Measurements from ENCODE around the gene SLC35F2. TPM values are rescaled to one million over a fixed set of nuclear protein-coding genes. Genes with fewer than 3 reads are reported as not detected.

SLC35F2 gene
- total RNA-seq, 1 donor, result 9.9 TPM

GRCh38 chr11:107825875-107826274 lies 32.7 kb downstream of the SLC35F2 start:
- TF ChIP-seq CTCF (IDR thresholded peaks at IDR 0.05; ENCODE audit: insufficient read depth, low read length), result no peak
- no peak overlapping the region for H3K4me3 ChIP-seq (ENCODE audit: low read depth, low read length)
- no peak for DNase-seq (ENCODE audit: low read depth)

- no peak overlapping the region for H3K4me3 ChIP-seq (ENCODE audit: low read depth, low read length)
- DNase-seq (ENCODE audit: low read depth), result no peak
- no peak for TF ChIP-seq CTCF (IDR thresholded peaks at IDR 0.05; ENCODE audit: insufficient read depth, low read length)
Observed at GRCh38 chr11:107824668-107825369, 33.8 kb downstream of the SLC35F2 start.

- peak; percentile 25 for DNase-seq (ENCODE audit: low read depth)
- no peak overlapping the region for H3K4me3 ChIP-seq (ENCODE audit: low read depth, low read length)
Observed at GRCh38 chr11:107821199-107821927, 37.2 kb downstream of the SLC35F2 start.

GRCh38 chr11:107819361-107820014 lies 39.1 kb downstream of the SLC35F2 start:
- TF ChIP-seq CTCF (IDR thresholded peaks at IDR 0.05; ENCODE audit: insufficient read depth, low read length), result no peak
- H3K4me3 ChIP-seq (ENCODE audit: low read depth, low read length), result no peak overlapping the region
- peak; percentile 16 for DNase-seq (ENCODE audit: low read depth)

More at GRCh38 chr11:107821199-107821927, 37.2 kb downstream of the SLC35F2 start:
- TF ChIP-seq CTCF (IDR thresholded peaks at IDR 0.05; ENCODE audit: insufficient read depth, low read length), result no peak

- H3K4me3 ChIP-seq (ENCODE audit: low read depth, low read length), result no peak overlapping the region
- TF ChIP-seq CTCF (IDR thresholded peaks at IDR 0.05; ENCODE audit: insufficient read depth, low read length), result no peak
- DNase-seq (ENCODE audit: low read depth), result no peak
Observed at GRCh38 chr11:107818491-107818890, 40.1 kb downstream of the SLC35F2 start.

GRCh38 chr11:107816028-107816427 lies 42.6 kb downstream of the SLC35F2 start:
- no peak overlapping the region for H3K4me3 ChIP-seq (ENCODE audit: low read depth, low read length)
- no peak for TF ChIP-seq CTCF (IDR thresholded peaks at IDR 0.05; ENCODE audit: insufficient read depth, low read length)
- DNase-seq (ENCODE audit: low read depth), result no peak

Data from fibroblast of the aortic adventitia (primary cell).